HG02571 (cell line): ENCODE measurements around the gene MFSD12.
"Not testable (repeated sequence)": the region's sequence is repeated elsewhere in the genome, so short reads cannot be mapped to it uniquely, and the experiment has no call there.

Experiments used
- ATAC-seq: cut with Tn5 transposase; IDR thresholded peaks from one replicate; pipeline ENCODE4 v1.9.1; 2021; ENCODE audit warnings: mild to moderate bottlenecking, moderate library complexity; ENCODE audit not compliant: unreplicated experiment

Gene MFSD12

DNA sequence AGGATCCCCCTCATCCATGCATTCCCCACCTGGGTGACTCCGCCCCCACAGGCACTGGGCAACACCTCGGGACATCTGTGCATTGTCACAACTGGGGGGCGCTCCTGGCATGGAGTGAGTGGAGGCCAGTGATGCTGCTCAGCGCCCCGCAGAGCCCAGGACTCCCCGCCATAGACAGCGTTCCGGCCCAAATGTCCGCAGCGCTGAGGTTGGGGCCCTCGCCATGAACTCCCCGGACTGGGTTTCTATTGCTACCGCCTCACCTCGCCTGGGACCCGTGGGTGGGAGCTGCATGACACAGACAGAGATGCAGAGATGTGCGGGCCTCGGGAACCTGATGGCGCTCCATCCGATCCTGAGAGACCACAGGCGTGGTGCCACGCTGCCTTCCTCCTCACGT lies 46.7 kb downstream of the MFSD12 start:
- ATAC-seq, result no peak

DNA sequence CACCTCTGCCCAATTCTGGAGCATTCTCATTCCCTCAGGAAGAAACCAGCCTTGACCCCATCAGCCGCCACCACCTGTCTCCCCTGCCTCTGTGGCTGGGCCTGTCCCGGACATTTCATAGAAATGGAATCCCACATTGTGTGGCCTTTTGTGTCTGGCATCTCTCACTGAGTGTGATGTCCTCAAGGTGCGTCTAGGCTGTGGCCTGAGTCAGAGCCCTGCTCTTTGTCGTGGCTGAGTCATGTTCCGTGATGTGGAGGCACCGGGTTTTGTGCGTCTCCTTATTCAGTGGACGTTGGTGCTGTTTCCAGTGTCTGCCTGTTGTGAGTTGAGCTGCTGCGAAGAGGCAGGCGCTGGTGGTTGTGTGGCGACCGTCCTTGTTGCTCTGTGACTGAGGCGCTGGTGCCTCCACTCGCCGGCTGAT lies 47.8 kb downstream of the MFSD12 start:
- no peak for ATAC-seq

GRCh38 chr19:3508771-3509535 lies 48.4 kb downstream of the MFSD12 start:
- ATAC-seq, result no peak

- not testable (repeated sequence) for ATAC-seq
Measured at GRCh38 chr19:3508121-3508661, 49.2 kb downstream of the MFSD12 start.

- ATAC-seq, result no peak
Measured at GRCh38 chr19:3507371-3508120, 49.8 kb downstream of the MFSD12 start.

- no peak for ATAC-seq
Measured at GRCh38 chr19:3506384-3507340, 50.7 kb downstream of the MFSD12 start.

- ATAC-seq, result peak; percentile 78
Measured at GRCh38 chr19:3505598-3506383, 51.6 kb downstream of the MFSD12 start, which contains the start of gene FZR1. TSS of gene FZR1 (plus strand) at chr19:3506311. CDS start at chr19:3522990, 16,679 bp downstream.

DNA sequence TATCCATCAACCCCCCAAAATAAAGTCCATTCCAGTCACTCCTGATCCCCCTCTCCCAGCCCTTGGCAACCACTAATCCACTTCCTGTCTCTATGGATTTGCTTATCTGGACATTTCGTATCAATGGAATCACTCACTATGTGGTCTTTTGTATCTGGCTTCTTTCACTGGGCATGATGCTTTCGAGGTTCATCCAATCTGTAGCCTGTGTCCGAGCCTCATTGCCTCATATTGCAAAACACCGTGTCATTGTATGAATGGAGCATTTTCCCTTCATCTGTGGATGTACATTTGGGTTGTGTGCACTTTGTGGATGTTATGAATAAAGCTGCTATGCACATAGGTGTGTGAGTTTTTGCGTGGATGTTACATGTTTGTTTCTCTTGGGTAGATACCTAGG lies 52.7 kb downstream of the MFSD12 start:
- no peak for ATAC-seq

GRCh38 chr19:3503036-3503572 lies 54.3 kb downstream of the MFSD12 start:
- no peak for ATAC-seq

DNA sequence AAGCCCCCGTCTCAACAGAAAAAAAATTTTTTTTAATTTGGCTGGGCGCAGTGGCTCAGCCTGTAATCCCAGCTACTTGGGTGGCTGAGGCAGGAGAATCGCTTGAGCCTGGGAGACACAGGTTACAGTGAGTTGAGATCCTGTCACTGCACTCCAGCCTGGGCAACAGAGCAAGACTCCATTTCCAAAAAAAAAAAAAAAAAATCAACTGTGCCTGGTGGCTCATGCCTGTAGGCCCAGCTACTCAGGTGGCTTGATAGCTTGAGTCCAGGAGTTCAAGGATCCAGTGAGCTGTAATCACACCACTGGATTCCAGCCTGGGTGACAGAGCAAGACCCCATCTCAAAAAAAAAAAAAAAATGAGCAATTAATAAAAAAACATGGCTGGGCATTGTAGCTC lies 55.6 kb downstream of the MFSD12 start:
- no peak for ATAC-seq

DNA sequence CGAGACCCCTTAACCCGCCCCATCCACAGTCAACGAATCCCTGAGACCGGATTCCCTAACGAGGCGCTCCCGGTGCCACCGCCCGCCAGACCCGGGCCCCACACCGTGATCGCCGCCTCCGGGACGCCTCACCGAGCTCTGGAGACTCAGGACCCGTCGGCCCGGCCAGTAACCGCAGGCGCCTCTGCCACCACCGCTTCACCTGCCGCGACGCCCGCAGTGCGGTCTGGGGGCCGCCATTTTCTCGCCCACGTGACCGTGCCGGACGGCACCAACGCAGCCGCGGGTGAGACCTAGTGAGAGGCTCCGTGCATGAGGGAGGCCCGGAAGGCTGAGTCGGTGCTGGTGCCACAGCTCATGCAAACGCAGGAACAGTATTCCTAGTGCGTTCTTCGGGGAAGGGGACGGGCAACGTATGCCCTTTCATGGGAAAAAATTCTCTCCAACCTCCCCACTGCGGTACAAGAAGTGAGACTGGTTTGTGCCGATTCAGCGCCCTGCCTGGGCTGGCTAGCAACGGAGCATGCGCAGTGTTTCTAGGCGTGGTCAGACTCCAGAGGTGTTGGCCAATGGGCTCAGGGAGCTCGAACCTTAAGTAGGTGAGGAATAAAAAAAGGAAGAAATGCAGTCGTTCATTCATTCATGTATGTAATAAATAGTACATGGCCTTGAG lies 56.8 kb downstream of the MFSD12 start, which contains the start of gene DOHH:
TSS of gene DOHH (minus strand) at position 246 of the 673 bp plus-strand sequence. CDS start 3,860 bp downstream, outside the sequence.
- ATAC-seq, result peak; percentile 69

DNA sequence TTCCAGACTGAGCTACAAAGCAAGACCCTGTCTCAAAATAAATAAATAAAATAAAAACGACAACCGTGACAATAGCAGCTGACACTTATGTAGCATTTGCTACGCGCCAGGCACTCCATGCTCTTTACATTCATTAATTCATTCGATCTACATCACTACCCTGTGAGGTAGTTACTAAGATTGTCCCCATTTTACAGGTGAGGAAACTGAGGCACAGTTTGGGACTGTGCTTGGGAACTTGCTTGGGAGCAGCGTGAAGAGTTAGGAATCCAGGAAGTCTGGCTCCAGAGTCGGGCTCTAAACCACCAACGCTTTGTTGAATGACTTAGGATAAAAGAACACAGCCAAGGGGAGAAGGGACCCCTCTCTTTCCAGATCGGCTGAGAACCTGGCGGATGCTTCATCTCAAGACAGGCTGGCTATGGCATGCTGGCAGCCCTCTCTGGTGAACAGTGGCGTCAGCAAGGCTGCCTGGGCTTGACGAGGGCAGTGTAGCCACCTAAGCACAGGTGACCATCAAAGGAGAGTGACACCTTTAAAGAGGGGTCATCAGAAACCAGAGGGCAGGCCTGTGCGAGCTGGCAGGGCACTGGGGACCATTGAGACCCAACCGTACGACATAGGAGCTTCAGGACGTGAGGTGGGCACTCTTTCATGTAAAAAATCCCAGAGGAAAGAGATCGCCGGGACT lies 57.5 kb downstream of the MFSD12 start:
- no peak for ATAC-seq

- no peak for ATAC-seq
Measured at GRCh38 chr19:3497757-3498520, 59.4 kb downstream of the MFSD12 start.

DNA sequence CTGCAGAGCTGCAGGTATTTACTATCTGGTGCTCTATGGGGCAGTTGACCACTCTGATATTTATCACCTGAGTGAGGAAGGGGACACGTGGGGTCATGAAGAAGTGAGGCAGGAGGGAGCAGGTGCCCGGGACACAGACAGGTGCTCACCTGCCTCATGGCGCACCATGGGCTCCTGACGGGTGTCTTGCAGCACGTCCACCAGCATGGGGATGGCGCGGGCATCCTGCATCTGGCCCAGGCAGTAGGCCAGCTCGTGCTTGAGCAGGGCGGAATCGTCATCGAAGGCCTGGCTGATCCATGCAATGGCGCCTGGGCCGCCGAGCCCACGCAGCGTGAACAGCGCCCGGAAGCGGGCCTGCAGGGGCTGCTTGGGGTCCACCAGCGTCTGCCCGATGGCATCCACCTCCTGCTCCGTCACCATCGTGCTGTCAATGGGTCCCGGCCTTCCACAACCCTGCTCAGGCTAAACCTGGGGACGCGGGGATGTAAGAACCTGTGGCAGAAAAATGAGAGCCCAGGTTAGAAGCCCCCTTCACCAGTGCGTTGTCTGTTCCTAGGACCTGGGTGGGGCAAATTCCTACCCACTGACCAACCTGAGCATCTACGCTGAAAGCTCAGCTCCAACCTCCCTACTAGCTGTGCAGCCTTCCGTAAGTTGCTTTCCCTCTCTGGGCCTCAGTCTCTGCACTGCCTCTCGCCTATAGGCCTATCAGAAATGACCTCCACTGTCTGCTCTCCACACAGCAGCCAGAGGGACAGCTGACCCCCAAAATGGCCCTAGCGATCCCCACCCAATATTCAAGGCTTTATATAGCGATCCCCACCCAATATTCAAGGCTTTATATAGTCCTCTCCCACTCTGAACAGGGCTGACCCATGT lies 60.8 kb downstream of the MFSD12 start:
- ATAC-seq, result no peak

DNA sequence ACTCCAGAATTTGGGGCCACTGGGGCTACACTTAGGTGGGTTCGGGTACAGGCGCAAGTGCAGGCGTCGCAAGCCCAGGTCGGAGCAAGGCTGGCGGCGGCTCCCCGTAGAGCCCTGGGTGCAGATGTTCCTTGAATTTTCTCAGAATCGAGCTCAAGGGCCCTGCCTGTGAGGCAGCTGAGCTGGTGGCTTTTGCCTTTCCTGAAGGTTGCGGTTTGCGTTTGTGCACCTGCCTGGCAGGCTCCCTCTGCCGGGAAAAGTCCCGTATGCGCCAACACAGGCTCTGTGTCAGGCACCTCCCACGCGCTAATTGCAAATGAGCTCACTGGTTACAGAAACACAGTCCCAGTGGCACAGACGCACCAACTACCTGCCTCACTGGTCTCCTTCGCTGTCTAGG lies 62.8 kb downstream of the MFSD12 start:
- ATAC-seq, result no peak
